ENCODE data around the gene NCLN.
"Not testable (repeated sequence)": the region's sequence is repeated elsewhere in the genome, so short reads cannot be mapped to it uniquely, and the experiment has no call there.

NCLN gene

DNA sequence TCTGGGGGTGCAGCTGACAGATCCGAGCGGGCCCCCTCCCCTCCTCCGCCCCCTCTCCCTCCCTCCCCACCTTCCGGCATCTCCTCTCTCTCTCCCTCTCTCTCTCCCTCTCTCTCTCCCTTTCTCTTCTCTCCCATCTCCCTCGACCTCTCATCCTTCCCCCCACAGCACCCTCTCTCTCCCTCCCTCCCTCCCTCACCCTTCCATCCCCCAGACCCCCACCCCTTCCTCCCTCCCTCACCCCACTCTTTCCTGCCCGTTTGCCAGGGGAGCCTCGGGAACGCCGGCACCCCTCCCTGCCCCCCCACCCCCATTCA, 39.4 kb downstream of the NCLN start:
- DNase-seq (ENCODE audit: low read depth in 2 of 2) = no peak

- no peak for DNase-seq (ENCODE audit: low read depth in 2 of 2)
These were observed 40.0 kb downstream of the NCLN start for GRCh38 chr19:3225677-3226093.

DNA sequence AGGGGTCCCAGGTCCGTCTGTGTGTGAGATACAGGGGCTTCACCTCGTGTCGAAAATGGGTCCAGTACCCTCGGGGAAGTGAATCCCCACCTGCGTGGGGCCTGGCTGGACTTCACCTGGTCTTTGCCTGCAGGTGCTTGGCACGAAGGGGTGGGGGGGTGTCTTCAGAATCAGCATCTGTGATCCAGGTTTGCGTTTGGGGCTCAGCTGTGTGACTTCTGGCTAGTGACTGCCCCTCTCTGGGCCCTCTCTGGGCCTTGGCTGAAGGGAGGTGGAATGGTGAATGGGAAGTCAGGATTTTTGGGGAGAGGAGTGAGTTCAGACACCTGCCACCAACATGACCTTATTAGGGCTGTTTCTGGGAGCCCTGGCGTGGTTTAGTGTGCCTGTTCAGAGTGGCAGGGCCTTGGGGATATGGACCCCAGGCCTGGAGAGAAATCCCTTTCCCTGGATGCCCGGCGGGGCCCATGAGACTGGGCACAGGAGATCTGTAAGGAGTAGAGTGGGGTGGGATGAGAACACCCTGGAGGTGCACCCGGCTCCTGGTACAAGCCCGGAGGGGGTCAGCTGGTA, 41.4 kb downstream of the NCLN start:
- DNase-seq (ENCODE audit: low read depth in 2 of 2) = no peak

- DNase-seq (ENCODE audit: low read depth in 2 of 2) = no peak
These were observed 43.6 kb downstream of the NCLN start for GRCh38 chr19:3229346-3229743.

GRCh38 chr19:3229888-3230496, 44.3 kb downstream of the NCLN start:
- no peak for DNase-seq (ENCODE audit: low read depth in 2 of 2)

GRCh38 chr19:3231288-3231687, 45.6 kb downstream of the NCLN start:
- DNase-seq (ENCODE audit: low read depth in 2 of 2) = no peak

- no peak for DNase-seq (ENCODE audit: low read depth in 2 of 2)
These were observed 47.4 kb downstream of the NCLN start for GRCh38 chr19:3233116-3233515.

DNA sequence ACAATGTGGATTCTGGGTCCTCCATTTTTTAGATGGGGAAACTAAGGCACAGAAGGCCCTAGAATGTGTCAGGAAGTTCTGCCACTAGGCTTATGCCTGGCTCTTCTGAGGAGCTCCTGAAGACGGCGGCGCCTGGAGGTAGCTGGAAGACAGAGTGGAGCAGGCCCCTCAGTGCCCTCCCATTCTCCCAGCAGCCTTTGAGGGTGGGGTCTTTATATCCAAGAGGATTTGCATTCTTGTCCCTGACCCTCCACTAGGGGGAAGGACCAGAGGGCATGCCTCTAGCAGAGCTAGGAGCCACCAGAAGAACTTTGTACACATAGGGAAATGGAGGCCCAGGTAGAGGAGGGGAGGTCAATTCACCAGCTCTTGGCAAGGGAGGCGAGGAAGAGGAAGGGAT, 48.1 kb downstream of the NCLN start:
- no peak for DNase-seq (ENCODE audit: low read depth in 2 of 2)

GRCh38 chr19:3234800-3235199, 49.1 kb downstream of the NCLN start:
- no peak for DNase-seq (ENCODE audit: low read depth in 2 of 2)

DNA sequence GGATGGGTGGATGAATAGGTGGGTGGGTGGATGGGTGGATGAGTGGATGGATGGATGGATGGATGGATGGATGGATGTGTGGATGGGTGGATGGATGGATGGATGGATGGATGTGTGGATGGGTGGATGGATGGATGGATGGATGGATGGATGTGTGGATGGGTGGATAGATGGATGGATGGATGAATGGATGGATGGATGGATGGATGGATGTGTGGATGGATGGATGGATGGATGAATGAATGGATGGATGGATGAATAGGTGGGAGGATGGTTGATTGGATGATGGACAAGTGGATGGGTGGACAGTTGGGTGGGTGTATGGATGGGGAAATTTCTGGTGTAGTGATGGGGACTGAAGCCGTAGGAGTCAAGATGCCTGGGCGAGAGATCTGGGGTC, 49.9 kb downstream of the NCLN start:
- DNase-seq (ENCODE audit: low read depth in 2 of 2) = not testable (repeated sequence)

- DNase-seq (ENCODE audit: low read depth in 2 of 2) = no peak
These were observed 50.5 kb downstream of the NCLN start for GRCh38 chr19:3236272-3236671.

GRCh38 chr19:3238066-3238561, 52.4 kb downstream of the NCLN start:
- DNase-seq (ENCODE audit: low read depth in 2 of 2) = no peak

DNA sequence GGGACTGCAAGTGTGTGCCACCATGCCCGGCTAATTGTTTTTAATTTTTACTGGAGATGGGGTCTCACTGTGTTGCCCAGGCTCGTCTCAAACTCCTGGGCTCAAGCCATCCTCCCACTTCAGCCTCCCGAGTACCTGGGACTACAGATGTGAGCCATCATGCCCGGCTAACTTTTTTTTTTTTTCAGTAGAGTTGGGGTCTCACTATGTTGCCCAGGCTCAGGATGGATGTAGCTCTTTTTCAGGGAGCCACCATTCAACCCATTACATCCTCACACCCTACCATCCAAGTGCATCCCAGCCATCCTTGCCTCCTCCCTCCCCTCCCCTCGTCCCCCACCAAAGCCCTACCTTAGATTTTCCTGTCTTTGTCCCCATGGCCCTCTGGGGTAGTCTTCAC, 53.6 kb downstream of the NCLN start:
- no peak for DNase-seq (ENCODE audit: low read depth in 2 of 2)

GRCh38 chr19:3243819-3244700, 58.3 kb downstream of the NCLN start:
- no peak for DNase-seq (ENCODE audit: low read depth in 2 of 2)

GRCh38 chr19:3245050-3245449, 59.3 kb downstream of the NCLN start:
- no peak for DNase-seq (ENCODE audit: low read depth in 2 of 2)

DNA sequence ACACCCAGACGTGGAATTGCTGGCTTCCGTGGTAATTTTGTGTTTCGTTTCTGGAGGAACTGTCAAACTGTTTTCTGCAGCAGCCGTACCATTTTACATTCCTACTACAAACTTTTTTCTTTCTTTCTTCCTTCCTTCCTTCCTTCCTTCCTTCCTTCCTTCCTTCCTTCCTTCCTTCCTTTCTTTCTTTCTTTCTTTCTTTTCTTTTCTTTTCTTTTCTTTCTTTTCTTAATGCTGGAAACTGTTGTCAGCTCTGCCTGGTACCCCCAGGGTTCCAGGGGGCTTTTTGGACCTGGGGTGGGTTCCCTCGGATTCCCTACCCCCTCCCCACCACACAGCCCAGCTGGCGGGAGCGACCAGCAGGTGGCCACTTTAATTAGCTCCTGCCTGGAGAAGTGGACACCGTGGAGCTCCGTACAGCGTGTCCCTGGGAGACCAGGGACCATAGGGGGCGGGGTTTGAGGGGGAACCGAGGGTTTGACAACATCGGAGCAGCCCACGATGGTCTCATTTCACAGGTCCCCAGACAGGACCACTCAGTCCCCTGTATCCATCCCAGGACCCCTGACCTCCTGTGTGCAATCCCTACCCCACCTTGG, 63.1 kb downstream of the NCLN start:
- no peak for DNase-seq (ENCODE audit: low read depth in 2 of 2)

GRCh38 chr19:3249408-3249807, 63.7 kb downstream of the NCLN start:
- no peak for DNase-seq (ENCODE audit: low read depth in 2 of 2)

- DNase-seq (ENCODE audit: low read depth in 2 of 2) = no peak
These were observed 64.9 kb downstream of the NCLN start for GRCh38 chr19:3250675-3251074.

- no peak for DNase-seq (ENCODE audit: low read depth in 2 of 2)
These were observed 65.5 kb downstream of the NCLN start for GRCh38 chr19:3251229-3251628.

GRCh38 chr19:3252650-3253049, 66.9 kb downstream of the NCLN start:
- no peak for DNase-seq (ENCODE audit: low read depth in 2 of 2)

GRCh38 chr19:3253270-3253669, 67.5 kb downstream of the NCLN start:
- no peak for DNase-seq (ENCODE audit: low read depth in 2 of 2)

GRCh38 chr19:3254520-3254919, 68.8 kb downstream of the NCLN start:
- no peak for DNase-seq (ENCODE audit: low read depth in 2 of 2)

- DNase-seq (ENCODE audit: low read depth in 2 of 2) = no peak
These were observed 71.3 kb downstream of the NCLN start for GRCh38 chr19:3257071-3257470.
